Right lobe of liver (tissue), 6 donors: Measurements from ENCODE around the gene ALDH1L2. TPM values are rescaled to one million over a fixed set of nuclear protein-coding genes. Genes with fewer than 3 reads are reported as not detected.

Experiments used
- ATAC-seq, 4 donors: fragments of 200-7000 bp; cut with Tn5 transposase; one replicate each; pipeline ENCODE4 v1.9.1; 2020; ENCODE audit warnings: mild to moderate bottlenecking in 4 of 4, moderate library complexity in 4 of 4
- DNase-seq, 3 donors: peaks; one replicate each; pipeline ENCODE4 v3.0.0-alpha.2; 2020
- H3K27ac ChIP-seq, 3 donors: fragments of 200-600 bp; one replicate each; pipeline ENCODE4 v1.8.0; 2022
- H3K27me3 ChIP-seq, 2 donors: fragments of 200-600 bp; one replicate each; pipeline ENCODE4 v1.8.0; 2022
- H3K36me3 ChIP-seq, 4 donors: fragments of 200-600 bp; sonication (generic) in 1 of 4; one replicate each; pipeline versions ENCODE4 v1.5.1 to v1.8.0; 2017 to 2022; ENCODE audit warnings: control low read depth in 1 of 4
- H3K4me1 ChIP-seq, 4 donors: fragments of 200-600 bp; sonication (generic) in 1 of 4; one replicate each; pipeline versions ENCODE4 v1.5.1 to v1.8.0; 2017 to 2022; ENCODE audit warnings: control low read depth in 1 of 4
- H3K4me3 ChIP-seq, 3 donors: fragments of 200-600 bp; one replicate each; pipeline ENCODE4 v1.8.0; 2022
- H3K9me3 ChIP-seq, 4 donors: fragments of 200-600 bp; sonication (generic) in 1 of 4; one replicate each; pipeline versions ENCODE4 v1.5.1 to v1.8.0; 2017 to 2022; ENCODE audit warnings: control low read depth in 1 of 4
- POLR2A ChIP-seq: fragments of 450-650 bp; IDR thresholded peaks from one replicate; pipeline ENCODE4 v1.6.1; 2017; ENCODE audit warnings: antibody characterized with exemption, mild to moderate bottlenecking
- WGBS: methylation state at CpG from one replicate; pipeline ENCODE4 v1.1.6; 2018; ENCODE audit warnings: low coverage, low lambda C conversion rate; ENCODE audit not compliant: insufficient coverage; ENCODE audit errors: missing lambda C conversion rate; 5-methylcytosine and 5-hydroxymethylcytosine counted together
- intact Hi-C, 2 donors: fragments of 100-400 bp; cut with DNase I; formaldehyde crosslinking; loops; one replicate each; pipeline versions ENCODE4 v1.11.2 to v1.14.1; 2022
- total RNA-seq, 6 experiments: library from RNA; depleted of rRNA in 2 of 6; stranded (reverse); fragments of >200 nt in 2 of 6; fragmentation: NEBNext Ultra II Directional in 3 of 6; extraction: Animal tissue kit (Norgen Biotek cat#: 25700) in 3 of 6; gene quantifications; one replicate each; pipeline versions ENCODE4 v1.1.0 to v1.2.4, GENCODE V29; 2016 to 2023
- TF ChIP-seq, protein P1 (sequence below), 4 donors: fragments of 200-600 bp in 3 of 4; fragments of 450-650 bp in 1 of 4; IDR thresholded peaks; one replicate each; pipeline versions ENCODE4 v1.5.1 to v1.8.0; 2016 to 2022; ENCODE audit warnings: antibody characterized with exemption in 4 of 4, mild to moderate bottlenecking in 2 of 4
- donor health status: DM: no; HTN: yes; CAD: no.
- donor health status: DM: no; HTN: no; CAD: no.
- donor health status: DM: no; HTN: no; CAD: no.
- donor health status: DM: no; HTN: yes; CAD: no.
- donor health status: DM: no; HTN: yes; CAD: no.

The ALDH1L2 gene
- total RNA-seq, 6 experiments from 2014 or later: 0.15 to 0.90 (median 0.28) TPM

DNA sequence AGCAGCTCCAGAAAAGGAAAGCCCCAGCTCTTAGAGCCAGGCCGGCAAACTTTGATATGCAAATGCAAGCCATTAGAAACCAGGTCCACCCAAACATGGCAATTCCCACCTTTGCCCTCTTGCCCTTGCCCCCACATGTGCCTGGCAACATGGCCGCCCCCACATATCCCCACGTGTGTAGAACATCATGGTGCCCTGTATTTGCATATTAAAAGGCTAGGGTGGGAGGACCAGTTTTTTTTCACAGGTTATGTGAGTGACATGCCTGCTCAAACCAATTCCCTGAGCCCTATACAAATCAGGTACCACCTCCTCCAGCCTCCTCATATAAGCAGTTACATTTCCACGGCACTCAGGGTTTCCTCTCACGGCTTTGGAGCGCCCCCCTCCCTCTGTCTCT lies 6.1 kb upstream of the ALDH1L2 start:
- H3K4me3 ChIP-seq: no peak overlapping the region
- H3K36me3 ChIP-seq: no peaks in the 10 kb centered on the region
- intact Hi-C loops: no loop called here
- ATAC-seq (no peak), DNase-seq (no peak)
- WGBS: 66% methylated on average over 5 of the region's 6 CpGs
- peaks cover 0 to 2% (median 0%) of the 10 kb centered on the region in 4 donors for H3K9me3 ChIP-seq
- H3K27me3 ChIP-seq: no peaks in the 10 kb centered on the region
- no peak for TF ChIP-seq POLR2A
- TF ChIP-seq, protein P1, sequence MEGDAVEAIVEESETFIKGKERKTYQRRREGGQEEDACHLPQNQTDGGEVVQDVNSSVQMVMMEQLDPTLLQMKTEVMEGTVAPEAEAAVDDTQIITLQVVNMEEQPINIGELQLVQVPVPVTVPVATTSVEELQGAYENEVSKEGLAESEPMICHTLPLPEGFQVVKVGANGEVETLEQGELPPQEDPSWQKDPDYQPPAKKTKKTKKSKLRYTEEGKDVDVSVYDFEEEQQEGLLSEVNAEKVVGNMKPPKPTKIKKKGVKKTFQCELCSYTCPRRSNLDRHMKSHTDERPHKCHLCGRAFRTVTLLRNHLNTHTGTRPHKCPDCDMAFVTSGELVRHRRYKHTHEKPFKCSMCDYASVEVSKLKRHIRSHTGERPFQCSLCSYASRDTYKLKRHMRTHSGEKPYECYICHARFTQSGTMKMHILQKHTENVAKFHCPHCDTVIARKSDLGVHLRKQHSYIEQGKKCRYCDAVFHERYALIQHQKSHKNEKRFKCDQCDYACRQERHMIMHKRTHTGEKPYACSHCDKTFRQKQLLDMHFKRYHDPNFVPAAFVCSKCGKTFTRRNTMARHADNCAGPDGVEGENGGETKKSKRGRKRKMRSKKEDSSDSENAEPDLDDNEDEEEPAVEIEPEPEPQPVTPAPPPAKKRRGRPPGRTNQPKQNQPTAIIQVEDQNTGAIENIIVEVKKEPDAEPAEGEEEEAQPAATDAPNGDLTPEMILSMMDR (IDR thresholded peaks at IDR 0.05): no peak
- no peaks in the 10 kb centered on the region for H3K4me1 ChIP-seq
- no peak overlapping the region for H3K27ac ChIP-seq

DNA sequence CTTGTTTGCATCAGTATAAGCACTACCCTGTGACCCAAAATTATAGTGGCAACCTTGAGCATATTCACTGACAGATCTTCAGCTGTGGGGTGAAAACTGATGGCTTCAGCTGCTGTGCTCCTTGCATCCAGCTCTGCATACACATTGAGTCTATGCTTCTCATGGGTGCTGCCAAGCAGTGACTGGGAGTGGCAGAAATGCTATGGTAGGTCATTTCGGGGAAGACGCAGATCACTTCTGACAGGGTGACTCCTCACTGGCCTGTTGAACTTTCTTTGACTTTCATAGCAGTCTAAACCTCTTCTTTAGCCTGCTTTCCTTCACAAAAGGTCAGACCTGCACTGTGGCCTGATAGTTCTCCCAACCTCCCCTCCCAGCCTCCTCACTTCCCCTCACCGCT lies 5.6 kb upstream of the ALDH1L2 start:
- no peaks in the 10 kb centered on the region for H3K9me3 ChIP-seq
- intact Hi-C loops: no loop called here
- no peaks in the 10 kb centered on the region for H3K4me1 ChIP-seq
- ATAC-seq (no peak), DNase-seq (no peak)
- WGBS: 92% methylated on average over 1 of the region's 3 CpGs
- H3K27me3 ChIP-seq: no peaks in the 10 kb centered on the region
- TF ChIP-seq POLR2A: no peak
- TF ChIP-seq, protein P1 (IDR thresholded peaks at IDR 0.05): no peak
- no peak overlapping the region for H3K4me3 ChIP-seq
- H3K27ac ChIP-seq: no peak overlapping the region
- no peaks in the 10 kb centered on the region for H3K36me3 ChIP-seq

DNA sequence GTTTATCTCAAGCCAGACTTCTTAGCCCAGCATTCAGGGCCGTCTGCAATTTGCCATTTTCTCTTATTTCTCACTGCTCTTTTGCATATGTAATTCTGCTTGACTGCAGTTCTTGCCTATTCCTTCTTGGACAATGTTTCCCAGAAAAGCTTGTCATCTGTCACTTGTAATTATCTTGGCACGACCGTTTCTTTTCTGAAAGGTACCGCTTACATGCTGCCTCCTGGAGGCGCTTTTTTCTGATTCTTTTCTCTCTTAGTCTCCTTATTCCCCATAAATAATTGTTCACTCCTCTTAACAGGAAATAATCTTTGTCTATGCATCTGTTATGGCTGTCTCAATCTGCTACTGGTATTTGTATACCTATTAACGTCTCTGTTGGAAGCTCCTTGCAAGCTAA lies 1.2 kb upstream of the ALDH1L2 start:
- H3K27me3 ChIP-seq: no peaks in the 10 kb centered on the region
- H3K36me3 ChIP-seq: no peaks in the 10 kb centered on the region
- H3K4me1 ChIP-seq: peaks cover 0 to 9% (median 0%) of the 10 kb centered on the region in 4 donors
- TF ChIP-seq, protein P1 (IDR thresholded peaks at IDR 0.05): no peak
- TF ChIP-seq POLR2A: no peak
- no peaks in the 10 kb centered on the region for H3K9me3 ChIP-seq
- 80% methylated on average over 6 of the region's 6 CpGs for WGBS
- DNase-seq (no peak), ATAC-seq (no peak)
- no peak overlapping the region for H3K27ac ChIP-seq
- intact Hi-C loops: no loop called here
- no peak overlapping the region for H3K4me3 ChIP-seq

DNA sequence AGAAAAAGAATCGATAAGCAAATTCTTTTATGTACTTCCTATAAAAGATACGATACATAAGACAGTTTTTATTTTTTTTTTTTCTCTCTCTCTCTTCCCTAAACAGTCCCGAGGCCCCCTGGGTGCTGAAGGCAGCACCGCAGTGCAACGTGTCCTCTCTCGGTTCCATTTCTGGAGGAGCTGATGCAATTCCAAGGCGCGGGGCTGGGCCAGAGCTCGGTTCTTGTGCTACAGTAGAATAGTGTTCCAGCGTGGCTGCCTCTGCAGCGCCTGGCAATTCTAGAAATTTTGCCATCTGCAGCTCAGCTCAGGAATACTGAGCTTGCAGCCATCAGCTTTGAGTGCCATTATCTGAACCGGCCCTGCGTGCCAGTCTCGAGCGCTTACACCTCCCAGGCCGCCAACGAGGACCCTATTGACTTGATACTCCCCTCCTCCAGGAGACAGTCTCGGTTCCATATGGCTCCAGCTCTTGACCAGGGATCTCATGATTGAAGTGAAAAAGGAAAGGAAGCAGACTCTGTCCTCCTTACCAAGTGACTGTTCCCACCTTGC lies 630 bp downstream of the ALDH1L2 start:
- Histone ChIP-seq H3K4me1 (peaks cover 0 to 9% (median 0%) of the 10 kb centered on the region in 4 donors), H3K4me3 (peak overlapping the region; percentile 25 to 50 (median 38)), H3K27ac (no peak overlapping the region), H3K9me3 (no peaks in the 10 kb centered on the region), H3K27me3 (no peaks in the 10 kb centered on the region), H3K36me3 (no peaks in the 10 kb centered on the region)
- DNase-seq (peak in 1 of 3 donors; percentile 24), ATAC-seq (peak; percentile 12 to 33 (median 28))
- 28% methylated on average over 11 of the region's 18 CpGs for WGBS
- intact Hi-C loops: no loop called here
- no peak for TF ChIP-seq POLR2A
- TF ChIP-seq, protein P1 (IDR thresholded peaks at IDR 0.05): no peak
